CD4-positive, CD25-positive, alpha-beta regulatory T cell (primary cell): ENCODE measurements around the gene TFEB. TPM values are rescaled to one million over a fixed set of nuclear protein-coding genes. Genes with fewer than 3 reads are reported as not detected.

Experiments
- ATAC-seq, 2 donors: fragments of 150-1000 bp; cut with Tn5 transposase; one replicate each; pipeline ENCODE4 v1.10.0; 2021; ENCODE audit warnings: low read depth in 2 of 2, moderate number of reproducible peaks in 2 of 2, moderate library complexity in 1 of 2
- DNase-seq, 3 donors: peaks; one replicate each; pipeline versions ENCODE4 v3.0.0 to v3.0.0-alpha.2; 2012 to 2022; ENCODE audit warnings: mixed read lengths in 1 of 3
- H3K27ac ChIP-seq: one replicate; pipeline ENCODE4 v1.7.0; 2013; ENCODE audit warnings: mild to moderate bottlenecking, low read length; ENCODE audit not compliant: insufficient read depth, poor library complexity, severe bottlenecking
- H3K27me3 ChIP-seq: one replicate; pipeline ENCODE4 v1.7.0; 2013; ENCODE audit warnings: low read length; ENCODE audit not compliant: control insufficient read depth, insufficient read depth
- H3K36me3 ChIP-seq: one replicate; pipeline ENCODE4 v1.7.0; 2013; ENCODE audit warnings: mild to moderate bottlenecking, low read length, moderate library complexity; ENCODE audit not compliant: control insufficient read depth, insufficient read depth
- H3K4me1 ChIP-seq: 2 replicates; pipeline ENCODE4 v1.7.0; 2013; ENCODE audit warnings: mild to moderate bottlenecking, low read length; ENCODE audit not compliant: insufficient read depth, control insufficient read depth, poor library complexity, severe bottlenecking
- H3K4me3 ChIP-seq: one replicate; pipeline ENCODE4 v1.7.0; 2013; ENCODE audit warnings: low read depth, mild to moderate bottlenecking, low read length, moderate library complexity
- H3K9me3 ChIP-seq, 2 experiments: 1 replicate in 1 of 2; 2 replicates in 1 of 2; pipeline ENCODE4 v1.7.0; 2013; ENCODE audit warnings: low read length in 2 of 2, mild to moderate bottlenecking in 1 of 2, moderate library complexity in 1 of 2; ENCODE audit not compliant: control insufficient read depth in 2 of 2
- H3K27ac Mint-ChIP-seq, 3 donors: one replicate each; pipeline ENCODE4 v1.8.0; 2020 to 2022; ENCODE audit warnings: mild to moderate bottlenecking in 3 of 3, mixed read lengths in 3 of 3, moderate library complexity in 2 of 3
- H3K27me3 Mint-ChIP-seq: one replicate; pipeline ENCODE4 v1.8.0; 2022; ENCODE audit warnings: mild to moderate bottlenecking, mixed read lengths
- H3K36me3 Mint-ChIP-seq: one replicate; pipeline ENCODE4 v1.8.0; 2020; ENCODE audit warnings: mixed read lengths
- H3K4me1 Mint-ChIP-seq, 4 donors: one replicate each; pipeline ENCODE4 v1.8.0; 2020 to 2022; ENCODE audit warnings: mixed read lengths in 4 of 4, mild to moderate bottlenecking in 1 of 4
- H3K4me3 Mint-ChIP-seq, 4 donors: one replicate each; pipeline ENCODE4 v1.8.0; 2020 to 2022; ENCODE audit warnings: mild to moderate bottlenecking in 4 of 4, mixed read lengths in 4 of 4, moderate library complexity in 3 of 4
- H3K9me3 Mint-ChIP-seq, 7 donors: one replicate each; pipeline ENCODE4 v1.8.0; 2020 to 2022; ENCODE audit warnings: mixed read lengths in 7 of 7, mild to moderate bottlenecking in 3 of 7, moderate library complexity in 2 of 7
- polyA plus RNA-seq, 4 donors: library from polyadenylated mRNA; unstranded; fragments of 300-500 nt; fragmentation: Illumina TruSeq; gene quantifications; one replicate each; pipeline ENCODE4 v1.2.3, GENCODE V29; 2021
- total RNA-seq: library from RNA; stranded (reverse); gene quantifications from one replicate; pipeline ENCODE4 v1.2.3, GENCODE V29; 2022

TFEB gene
- total and polyA plus RNA-seq, 5 donors from 2014 or later = 8.0 to 26.7 (median 9.4) TPM

GRCh38 chr6:41694815-41695526, 40.4 kb downstream of the TFEB start:
- peaks cover 0 to 4% (median 0%) of the 10 kb centered on the region in 4 donors for H3K4me1 Mint-ChIP-seq
- Histone ChIP-seq H3K27ac (no peak overlapping the region), H3K4me1 (no peaks in the 10 kb centered on the region), H3K27me3 (no peaks in the 10 kb centered on the region), H3K9me3 (no peaks in the 10 kb centered on the region), H3K4me3 (no peak overlapping the region), H3K36me3 (peaks cover 3% of the 10 kb centered on the region)
- H3K9me3 Mint-ChIP-seq = no peaks in the 10 kb centered on the region
- ATAC-seq (no peak), DNase-seq (no peak)
- H3K27me3 Mint-ChIP-seq = no peaks in the 10 kb centered on the region
- H3K4me3 Mint-ChIP-seq = no peak overlapping the region
- peak overlapping the region in 2 of 3 donors; percentile 60 to 82 for H3K27ac Mint-ChIP-seq
- peaks cover 14% of the 10 kb centered on the region for H3K36me3 Mint-ChIP-seq

GRCh38 chr6:41693281-41694240, 41.8 kb downstream of the TFEB start:
- peaks cover 0 to 4% (median 0%) of the 10 kb centered on the region in 4 donors for H3K4me1 Mint-ChIP-seq

GRCh38 chr6:41692730-41693129, 42.7 kb downstream of the TFEB start:
- ATAC-seq (no peak), DNase-seq (no peak)
- Histone ChIP-seq H3K27ac (no peak overlapping the region), H3K36me3 (peaks cover 3% of the 10 kb centered on the region), H3K27me3 (no peaks in the 10 kb centered on the region), H3K4me1 (no peaks in the 10 kb centered on the region), H3K9me3 (no peaks in the 10 kb centered on the region), H3K4me3 (no peak overlapping the region)
- Mint-ChIP-seq H3K9me3 (no peaks in the 10 kb centered on the region), H3K36me3 (peaks cover 14% of the 10 kb centered on the region), H3K27ac (no peak overlapping the region), H3K4me1 (peaks cover 0 to 6% (median 0%) of the 10 kb centered on the region in 4 donors), H3K27me3 (no peaks in the 10 kb centered on the region), H3K4me3 (no peak overlapping the region)

More at GRCh38 chr6:41693281-41694240, 41.8 kb downstream of the TFEB start:
- H3K36me3 ChIP-seq = peaks cover 3% of the 10 kb centered on the region
- DNase-seq = no peak
- no peak for ATAC-seq
- H3K4me3 Mint-ChIP-seq = no peak overlapping the region
- no peaks in the 10 kb centered on the region for H3K4me1 ChIP-seq
- H3K9me3 Mint-ChIP-seq = no peaks in the 10 kb centered on the region
- H3K9me3 ChIP-seq = no peaks in the 10 kb centered on the region
- H3K27me3 ChIP-seq = no peaks in the 10 kb centered on the region
- H3K27ac ChIP-seq = no peak overlapping the region
- peaks cover 14% of the 10 kb centered on the region for H3K36me3 Mint-ChIP-seq
- H3K4me3 ChIP-seq = no peak overlapping the region
- no peak overlapping the region for H3K27ac Mint-ChIP-seq
- H3K27me3 Mint-ChIP-seq = no peaks in the 10 kb centered on the region

- Mint-ChIP-seq H3K27me3 (no peaks in the 10 kb centered on the region), H3K9me3 (no peaks in the 10 kb centered on the region), H3K4me3 (no peak overlapping the region), H3K27ac (no peak overlapping the region), H3K36me3 (peaks cover 16% of the 10 kb centered on the region), H3K4me1 (peaks cover 0 to 6% (median 0%) of the 10 kb centered on the region in 4 donors)
- no peak for DNase-seq
- Histone ChIP-seq H3K4me1 (no peaks in the 10 kb centered on the region), H3K27ac (no peak overlapping the region), H3K9me3 (no peaks in the 10 kb centered on the region), H3K4me3 (no peak overlapping the region), H3K36me3 (peaks cover 3% of the 10 kb centered on the region), H3K27me3 (no peaks in the 10 kb centered on the region)
- ATAC-seq = no peak
These were observed 43.2 kb downstream of the TFEB start for GRCh38 chr6:41692080-41692675.

GRCh38 chr6:41691426-41692079, 43.9 kb downstream of the TFEB start:
- no peaks in the 10 kb centered on the region for H3K27me3 Mint-ChIP-seq

GRCh38 chr6:41690541-41691330, 44.7 kb downstream of the TFEB start:
- Mint-ChIP-seq H3K27ac (no peak overlapping the region), H3K36me3 (peaks cover 17% of the 10 kb centered on the region), H3K27me3 (no peaks in the 10 kb centered on the region), H3K4me1 (peaks cover 0 to 5% (median 0%) of the 10 kb centered on the region in 4 donors), H3K4me3 (no peak overlapping the region), H3K9me3 (no peaks in the 10 kb centered on the region)
- no peaks in the 10 kb centered on the region for H3K27me3 ChIP-seq
- no peak overlapping the region for H3K27ac ChIP-seq
- H3K4me3 ChIP-seq = no peak overlapping the region
- peaks cover 4% of the 10 kb centered on the region for H3K36me3 ChIP-seq
- no peak for ATAC-seq
- no peak for DNase-seq
- no peaks in the 10 kb centered on the region for H3K4me1 ChIP-seq
- no peaks in the 10 kb centered on the region for H3K9me3 ChIP-seq

More at GRCh38 chr6:41691426-41692079, 43.9 kb downstream of the TFEB start:
- H3K4me3 Mint-ChIP-seq = no peak overlapping the region
- DNase-seq (no peak), ATAC-seq (no peak)
- peaks cover 3% of the 10 kb centered on the region for H3K36me3 ChIP-seq
- peaks cover 17% of the 10 kb centered on the region for H3K36me3 Mint-ChIP-seq
- no peak overlapping the region for H3K27ac Mint-ChIP-seq
- H3K4me1 ChIP-seq = no peaks in the 10 kb centered on the region
- peaks cover 0 to 5% (median 0%) of the 10 kb centered on the region in 4 donors for H3K4me1 Mint-ChIP-seq
- H3K27ac ChIP-seq = no peak overlapping the region
- H3K9me3 ChIP-seq = no peaks in the 10 kb centered on the region
- no peaks in the 10 kb centered on the region for H3K9me3 Mint-ChIP-seq
- no peak overlapping the region for H3K4me3 ChIP-seq
- H3K27me3 ChIP-seq = no peaks in the 10 kb centered on the region
